Breast epithelium (tissue), 3 donors: Measurements from ENCODE around the gene ZNF664.

ENCODE experiments used
- POLR2A ChIP-seq: fragments of 450-650 bp; IDR thresholded peaks from one replicate; pipeline ENCODE4 v1.6.1; 2016; ENCODE audit warnings: antibody characterized with exemption, mild to moderate bottlenecking, moderate library complexity
- POLR2AphosphoS5 ChIP-seq, 3 donors: sonication (generic); formaldehyde crosslinking; IDR thresholded peaks; one replicate each; pipeline ENCODE4 v1.6.1; 2017; ENCODE audit warnings: antibody characterized with exemption in 3 of 3
- TF ChIP-seq, protein P1 (sequence below), 3 donors: fragments of 450-650 bp; IDR thresholded peaks; one replicate each; pipeline ENCODE4 v1.5.1; 2016 to 2017; ENCODE audit warnings: antibody characterized with exemption in 3 of 3, mild to moderate bottlenecking in 3 of 3, moderate library complexity in 3 of 3

DNA sequence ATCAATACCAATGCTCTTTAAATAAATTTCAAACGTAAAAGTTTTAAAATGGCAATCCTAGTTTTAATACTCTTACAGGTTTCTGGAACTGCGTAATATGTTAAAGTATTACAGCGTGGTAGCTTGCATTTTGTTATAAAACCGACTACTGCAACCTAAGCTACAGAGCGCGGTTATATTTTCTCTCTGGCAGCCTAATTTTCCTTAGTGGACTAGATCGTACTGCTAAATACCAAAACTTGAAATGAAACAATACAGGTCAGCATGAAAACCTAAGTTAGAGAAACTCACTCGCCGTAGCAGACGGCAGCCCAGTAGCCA, 1.6 kb upstream of the ZNF664 start:
- TF ChIP-seq POLR2A (no peak), POLR2AphosphoS5 (IDR thresholded peaks at IDR 0.05) (no peak)
- TF ChIP-seq, protein P1, sequence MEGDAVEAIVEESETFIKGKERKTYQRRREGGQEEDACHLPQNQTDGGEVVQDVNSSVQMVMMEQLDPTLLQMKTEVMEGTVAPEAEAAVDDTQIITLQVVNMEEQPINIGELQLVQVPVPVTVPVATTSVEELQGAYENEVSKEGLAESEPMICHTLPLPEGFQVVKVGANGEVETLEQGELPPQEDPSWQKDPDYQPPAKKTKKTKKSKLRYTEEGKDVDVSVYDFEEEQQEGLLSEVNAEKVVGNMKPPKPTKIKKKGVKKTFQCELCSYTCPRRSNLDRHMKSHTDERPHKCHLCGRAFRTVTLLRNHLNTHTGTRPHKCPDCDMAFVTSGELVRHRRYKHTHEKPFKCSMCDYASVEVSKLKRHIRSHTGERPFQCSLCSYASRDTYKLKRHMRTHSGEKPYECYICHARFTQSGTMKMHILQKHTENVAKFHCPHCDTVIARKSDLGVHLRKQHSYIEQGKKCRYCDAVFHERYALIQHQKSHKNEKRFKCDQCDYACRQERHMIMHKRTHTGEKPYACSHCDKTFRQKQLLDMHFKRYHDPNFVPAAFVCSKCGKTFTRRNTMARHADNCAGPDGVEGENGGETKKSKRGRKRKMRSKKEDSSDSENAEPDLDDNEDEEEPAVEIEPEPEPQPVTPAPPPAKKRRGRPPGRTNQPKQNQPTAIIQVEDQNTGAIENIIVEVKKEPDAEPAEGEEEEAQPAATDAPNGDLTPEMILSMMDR (IDR thresholded peaks at IDR 0.05): no peak
